Measurements from ENCODE around the gene LAMB4.

LAMB4 gene

DNA sequence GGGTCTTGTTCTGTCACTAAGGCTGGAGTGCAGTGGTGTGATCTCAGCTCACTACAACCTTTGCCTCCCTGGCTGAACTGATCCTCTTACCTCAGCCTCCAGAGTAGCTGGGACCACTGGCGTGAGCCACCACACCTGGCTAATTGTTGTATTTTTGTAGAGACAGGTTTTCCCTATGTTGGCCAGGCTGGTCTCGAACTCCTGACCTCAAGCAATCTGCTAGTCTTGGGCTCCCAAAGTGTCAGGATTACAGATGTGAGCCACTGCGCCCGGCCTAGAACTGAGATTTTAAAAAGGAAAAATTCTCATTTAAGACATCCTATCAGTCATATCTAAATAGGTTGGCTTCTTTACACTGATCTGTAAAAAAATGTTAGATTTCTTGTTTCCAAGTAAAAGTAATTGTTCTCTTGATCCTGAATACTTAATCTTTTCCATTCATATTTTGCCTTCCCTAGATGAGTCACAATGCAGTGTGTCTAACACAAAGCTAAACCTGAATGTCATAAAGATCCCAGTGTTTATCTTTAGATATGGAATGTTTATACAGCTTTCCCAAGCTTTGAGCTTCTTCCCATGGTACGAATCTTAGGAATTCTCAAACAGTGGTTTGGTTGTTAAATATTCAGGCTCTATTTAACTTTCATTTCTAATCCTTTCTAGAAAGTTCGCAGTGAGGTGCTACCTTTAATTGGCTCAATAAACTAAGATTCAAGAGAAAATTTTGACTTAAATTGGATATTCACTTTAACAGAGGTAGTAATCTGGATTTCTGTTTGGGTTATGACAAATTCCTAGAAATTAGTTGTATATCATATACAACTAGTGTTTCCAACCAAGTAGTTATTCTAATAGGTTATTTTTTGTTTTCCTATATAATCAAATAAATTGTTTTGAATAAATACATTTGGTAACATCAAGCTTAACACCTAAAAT lies 115.1 kb downstream of the LAMB4 start:
- no peak for DNase-seq

- DNase-seq: no peak
Observed at GRCh38 chr7:108014215-108014614, 115.9 kb downstream of the LAMB4 start.

GRCh38 chr7:108012499-108013430 lies 117.4 kb downstream of the LAMB4 start:
- DNase-seq: peak; percentile 35 to 39

GRCh38 chr7:108010377-108010776 lies 119.8 kb downstream of the LAMB4 start:
- DNase-seq: no peak

- no peak for DNase-seq
Observed at GRCh38 chr7:108009873-108010272, 120.3 kb downstream of the LAMB4 start.

GRCh38 chr7:108008827-108009226 lies 121.3 kb downstream of the LAMB4 start:
- DNase-seq: no peak

- no peak for DNase-seq
Observed at GRCh38 chr7:108008240-108008639, 121.9 kb downstream of the LAMB4 start.

- no peak for DNase-seq
Observed at GRCh38 chr7:108007762-108008161, 122.4 kb downstream of the LAMB4 start.

- DNase-seq: no peak
Observed at GRCh38 chr7:108007261-108007660, 122.9 kb downstream of the LAMB4 start.

DNA sequence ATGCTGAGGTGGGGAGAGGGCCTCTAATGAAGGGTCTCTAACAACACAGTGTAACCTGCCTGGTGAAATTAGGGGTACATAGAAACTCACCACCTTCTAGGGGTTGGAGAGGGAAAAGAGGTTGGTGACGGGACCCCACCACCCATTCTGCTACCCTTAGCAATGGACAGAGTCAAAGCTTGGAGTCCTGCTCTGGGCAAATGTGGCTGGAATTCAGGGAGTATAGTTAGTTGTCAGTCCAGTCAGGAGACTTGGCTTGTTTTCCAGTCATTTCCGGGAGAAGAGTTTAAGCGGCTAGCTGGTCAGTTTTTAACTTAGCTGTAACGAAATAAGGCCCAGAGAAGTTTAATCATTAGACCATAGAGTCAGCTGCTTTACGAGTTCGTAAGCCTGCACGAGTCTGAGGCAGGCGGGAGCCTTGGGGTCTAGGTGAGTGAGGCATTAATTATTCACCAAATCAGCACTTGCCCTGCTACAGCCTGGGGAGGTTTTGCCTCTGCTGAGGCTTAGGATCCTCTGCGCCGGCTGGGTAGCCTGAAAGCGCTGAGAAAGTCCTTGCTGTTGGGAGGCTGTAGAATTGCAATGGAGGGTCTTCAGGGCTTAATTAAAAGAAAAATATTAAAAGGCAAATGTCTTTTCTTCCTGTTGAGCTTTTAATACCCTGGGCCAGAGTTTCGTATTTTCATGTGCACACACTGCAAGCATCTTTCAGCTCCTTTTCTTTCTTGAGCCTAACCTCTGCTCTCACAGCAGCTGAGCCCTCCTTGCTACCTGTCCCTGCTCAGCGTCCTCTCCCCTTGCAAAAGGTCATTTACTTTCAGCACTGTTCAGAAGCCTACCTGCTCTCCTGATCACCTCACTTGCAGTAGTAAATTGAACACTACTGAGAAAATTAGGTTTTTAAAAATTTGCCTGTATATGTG lies 125.7 kb downstream of the LAMB4 start:
- DNase-seq: no peak

DNA sequence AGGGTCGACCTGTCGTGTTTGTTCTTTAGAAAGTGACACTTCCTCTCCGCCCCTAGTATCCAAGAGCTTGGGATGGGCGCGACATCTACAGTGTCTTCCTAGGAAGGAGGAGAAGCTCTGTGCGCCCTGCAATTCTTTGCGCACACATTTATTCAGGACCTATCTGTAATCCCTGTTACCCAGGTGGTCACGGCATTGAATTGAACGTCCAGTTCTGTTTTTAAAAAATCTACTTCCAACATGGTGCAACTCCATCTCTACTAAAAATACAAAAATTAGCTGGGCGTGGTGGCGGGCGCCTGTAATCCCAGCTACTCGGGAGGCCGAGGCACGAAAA lies 126.6 kb downstream of the LAMB4 start:
- no peak for DNase-seq

- no peak for DNase-seq
Observed at GRCh38 chr7:108002726-108003598, 127.2 kb downstream of the LAMB4 start, which contains the start of gene LAMB1. LAMB1 (minus strand) TSS chr7:108003161; CDS start chr7:108002885, 276 bp downstream.

GRCh38 chr7:108001764-108002725 lies 128.1 kb downstream of the LAMB4 start:
- DNase-seq: no peak

DNA sequence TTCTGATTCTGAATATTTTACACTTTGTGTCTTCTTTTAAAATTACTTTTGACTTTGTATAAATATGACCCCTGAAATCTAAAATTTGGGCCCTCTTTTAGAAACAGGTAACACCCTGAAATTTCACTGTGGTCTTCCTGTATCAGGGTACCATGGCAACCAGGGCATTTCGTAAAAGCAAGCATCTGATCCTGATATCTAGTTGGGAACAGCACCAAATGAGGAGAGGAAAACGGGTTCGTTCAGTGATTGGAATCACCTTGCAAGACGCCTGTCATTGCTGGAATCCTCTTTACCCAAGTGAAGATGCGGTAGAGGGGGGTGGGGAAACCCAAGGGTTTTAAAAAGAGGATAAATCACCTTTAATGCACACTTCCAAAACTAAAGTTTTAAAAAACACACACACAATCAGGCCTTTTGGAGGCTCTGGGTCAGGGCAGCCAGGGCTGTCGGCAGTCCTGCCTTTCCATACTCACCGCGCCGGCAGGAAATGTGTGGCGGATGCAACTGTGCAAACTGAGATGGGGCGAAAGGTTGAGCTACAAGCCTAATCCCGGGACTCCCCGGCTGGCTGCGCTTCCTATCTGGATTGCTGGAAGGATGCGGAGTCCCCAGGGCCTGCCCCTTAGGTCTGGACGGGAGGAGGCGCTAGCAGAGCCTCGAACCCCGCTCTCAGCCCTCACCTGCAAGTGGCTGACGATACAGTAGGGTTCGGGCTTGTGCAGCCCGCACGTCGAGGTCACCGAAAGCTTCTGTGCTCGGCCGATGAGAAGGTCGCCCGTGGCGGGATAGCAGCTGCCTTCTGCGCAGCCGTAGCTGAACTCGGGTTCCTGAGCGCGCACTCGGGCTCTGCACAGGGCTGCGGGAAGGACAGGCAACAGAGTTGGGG lies 129.0 kb downstream of the LAMB4 start:
- no peak for DNase-seq

DNA sequence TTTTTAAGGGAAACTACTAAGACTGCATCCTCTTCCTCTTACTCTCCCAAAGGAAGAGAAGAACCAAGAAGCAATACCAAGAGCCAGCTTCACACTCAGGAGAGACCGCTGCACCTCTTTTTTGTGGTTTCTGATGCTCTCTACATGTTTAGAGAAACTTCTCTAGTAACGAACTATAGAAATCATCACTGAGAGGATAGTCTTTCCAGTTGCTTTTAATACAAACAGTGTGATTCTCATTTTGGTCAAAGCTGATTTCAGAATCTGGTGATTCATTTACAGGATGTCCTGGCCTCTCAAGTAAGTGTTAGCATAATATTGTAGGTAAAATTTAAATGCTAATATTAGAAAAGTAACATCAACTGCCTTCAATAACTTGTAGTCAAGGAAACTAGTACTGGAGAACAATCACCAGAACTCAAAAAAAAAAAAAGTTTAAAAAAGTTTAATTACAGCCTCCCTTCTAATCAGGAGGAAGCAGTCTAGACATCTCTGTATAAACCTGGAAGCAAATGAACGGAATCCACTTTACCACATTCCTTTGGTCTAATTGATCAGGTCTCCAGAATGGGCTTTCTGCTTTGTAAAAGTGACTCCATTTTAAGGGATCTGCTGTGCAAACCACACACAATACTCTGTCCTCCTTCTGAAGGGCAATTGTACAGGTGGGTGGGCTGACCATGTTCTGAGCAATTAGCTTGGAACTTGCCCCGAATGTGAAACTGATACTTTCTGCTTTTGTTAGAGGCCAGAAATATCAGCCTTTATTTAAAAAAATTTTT lies 130.2 kb downstream of the LAMB4 start:
- no peak for DNase-seq

- no peak for DNase-seq
Observed at GRCh38 chr7:107998660-107999480, 131.3 kb downstream of the LAMB4 start.

DNA sequence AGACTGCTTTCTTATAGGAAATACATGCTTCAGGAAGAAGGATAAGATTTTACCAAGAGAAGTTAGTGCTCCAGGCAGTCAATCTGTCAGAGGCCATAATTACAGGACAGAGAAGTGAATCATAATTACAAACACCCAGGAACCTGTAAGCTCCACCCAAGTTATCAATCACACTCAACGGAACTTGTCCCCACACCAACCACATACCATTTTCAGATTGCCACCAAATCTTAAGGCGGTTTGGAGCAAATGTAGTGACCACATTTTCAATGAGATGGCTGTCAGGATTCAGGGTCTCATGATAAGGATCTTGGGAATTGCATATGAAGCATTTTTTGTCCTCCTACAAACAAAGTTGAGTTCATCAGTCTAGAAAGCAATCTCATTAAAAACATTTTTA lies 132.0 kb downstream of the LAMB4 start:
- no peak for DNase-seq
